NCI-H1436 (cell line): ENCODE data around the gene ATP6V0E2.
A peak's percentile ranks its signal among the peaks of the same experiment; 100 is the strongest.

Source experiments
- DNase-seq: peaks from one replicate; lab custom pipeline; 2025; lab: John Stamatoyannopoulos, UW

ATP6V0E2 gene

DNA sequence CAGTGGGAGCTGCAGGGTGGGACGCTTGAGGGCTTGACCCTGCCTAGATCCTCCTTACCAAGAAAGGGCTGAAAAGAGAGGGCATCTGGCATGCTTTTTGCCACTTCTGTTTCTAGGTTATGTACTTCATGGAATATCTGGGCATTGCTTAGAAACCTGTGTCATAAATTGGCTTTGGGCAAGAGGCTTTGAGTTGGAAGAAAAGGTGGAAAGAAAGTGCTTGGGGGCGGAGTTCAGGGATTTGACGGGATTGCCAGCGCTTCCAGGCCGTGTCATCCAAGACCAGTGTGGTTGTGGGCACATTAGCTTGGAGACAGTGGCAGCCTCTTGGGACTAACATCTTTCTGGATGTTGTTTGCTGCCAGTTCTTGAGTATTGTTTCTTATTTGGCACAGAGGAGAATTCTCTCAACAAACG, 34.8 kb upstream of the ATP6V0E2 start:
- no peak for DNase-seq

DNA sequence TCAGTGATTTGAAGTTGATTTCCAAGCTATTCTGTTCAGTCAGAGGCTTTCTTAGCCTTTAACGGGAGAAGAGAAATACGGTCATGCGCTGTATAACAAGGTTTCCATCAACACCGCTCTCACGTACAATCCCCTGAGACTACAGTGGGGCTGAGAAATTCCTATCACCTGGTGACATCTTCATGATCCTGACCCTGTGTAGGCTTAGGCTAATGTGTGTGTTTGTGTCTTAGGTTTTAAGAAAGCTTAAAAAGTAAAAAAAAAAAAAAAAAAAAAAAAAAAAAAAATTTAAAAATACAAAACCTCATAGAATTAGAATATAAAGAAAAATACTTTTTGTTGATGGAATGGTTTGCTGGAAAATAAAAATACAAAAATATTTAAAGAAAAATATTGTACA, 33.8 kb upstream of the ATP6V0E2 start:
- DNase-seq: no peak

DNA sequence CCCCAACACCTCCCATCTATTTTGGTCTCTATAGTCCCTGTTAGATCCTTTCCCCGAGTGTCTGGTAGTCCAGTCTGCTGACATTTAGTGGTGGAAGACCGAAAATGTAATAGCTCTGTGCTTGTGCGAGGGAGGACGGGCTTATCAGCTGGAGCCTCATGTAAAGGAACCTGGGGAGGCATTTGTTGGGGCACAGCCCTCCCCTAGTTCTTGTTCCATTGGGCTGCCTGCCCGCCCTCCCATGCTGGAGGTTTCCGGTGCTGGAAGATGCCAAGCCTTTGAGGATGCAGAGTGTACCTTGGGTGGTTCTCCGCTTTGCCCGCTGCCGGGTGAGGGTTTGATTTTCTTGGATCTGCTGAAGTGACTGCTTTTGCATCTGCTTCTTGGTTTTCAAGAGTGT, 30.2 kb upstream of the ATP6V0E2 start:
- DNase-seq: no peak

DNA sequence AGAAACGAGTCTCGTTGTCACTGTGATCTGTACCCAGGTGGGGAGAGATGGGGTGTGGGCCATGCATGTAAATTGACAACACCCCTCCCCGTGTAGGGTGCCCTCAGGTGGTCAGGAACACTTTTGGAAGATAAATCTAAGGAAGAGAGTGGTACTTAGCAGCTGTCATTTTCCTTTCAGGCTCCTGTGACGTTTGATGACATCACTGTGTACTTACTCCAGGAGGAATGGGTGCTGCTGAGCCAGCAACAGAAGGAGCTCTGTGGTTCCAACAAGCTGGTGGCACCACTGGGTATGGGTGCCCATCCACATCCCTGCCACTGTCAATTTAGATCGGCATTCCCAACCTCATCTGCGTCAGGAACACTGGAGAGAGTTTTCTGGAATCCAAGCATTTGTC, 29.3 kb upstream of the ATP6V0E2 start:
- DNase-seq: no peak

DNA sequence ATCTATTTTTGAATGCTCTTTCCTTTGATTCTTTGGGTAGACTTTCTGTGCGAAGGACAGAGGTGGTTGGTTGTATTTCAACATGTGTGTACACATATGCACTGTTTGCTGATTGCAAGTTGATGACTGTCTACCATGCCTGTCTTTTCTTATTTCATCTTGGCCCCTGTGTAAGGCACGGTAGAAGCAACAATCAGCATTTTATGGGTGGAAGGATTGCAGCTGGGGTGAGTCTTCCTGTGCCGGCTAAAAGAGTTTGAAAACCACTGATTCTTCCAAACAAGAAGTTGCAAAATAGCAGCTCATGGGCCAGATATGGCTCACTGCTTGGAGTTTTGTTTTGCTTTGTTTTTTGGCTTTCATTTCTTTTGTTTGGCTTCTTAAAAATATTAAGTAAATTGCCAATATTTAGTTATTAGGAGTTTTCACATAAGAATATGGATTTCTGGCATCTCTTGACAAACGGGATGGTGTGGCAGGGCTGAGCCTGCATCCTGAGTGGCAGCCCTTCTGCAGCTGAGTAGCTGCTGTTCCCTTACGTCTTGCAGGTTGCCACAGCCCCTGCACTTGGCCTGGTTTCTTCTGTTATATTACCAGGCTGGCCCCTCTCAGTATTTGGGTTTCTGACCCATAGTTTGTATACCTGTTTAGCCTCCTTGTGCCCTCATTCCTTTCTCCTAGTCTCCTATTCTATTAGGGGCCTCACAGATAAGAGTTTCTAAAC, 28.4 kb upstream of the ATP6V0E2 start:
- DNase-seq: no peak

DNA sequence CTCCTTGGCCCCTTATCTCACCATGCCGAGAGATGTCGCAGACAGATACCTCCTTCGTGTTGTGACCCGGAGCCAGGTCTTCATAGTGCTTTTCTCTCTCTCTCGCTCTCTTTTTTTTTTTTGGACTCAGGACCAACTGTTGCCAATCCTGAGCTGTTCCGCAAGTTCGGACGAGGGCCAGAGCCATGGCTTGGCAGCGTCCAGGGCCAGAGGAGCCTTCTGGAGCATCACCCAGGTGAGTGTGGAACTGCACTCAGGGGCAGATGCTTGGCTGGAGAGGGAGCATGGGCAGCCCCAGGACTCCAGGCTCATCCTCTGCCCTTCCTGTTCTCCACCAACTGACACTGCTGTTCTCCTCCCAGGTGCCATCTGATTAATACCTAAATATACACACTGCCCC, 27.7 kb upstream of the ATP6V0E2 start:
- DNase-seq: no peak

DNA sequence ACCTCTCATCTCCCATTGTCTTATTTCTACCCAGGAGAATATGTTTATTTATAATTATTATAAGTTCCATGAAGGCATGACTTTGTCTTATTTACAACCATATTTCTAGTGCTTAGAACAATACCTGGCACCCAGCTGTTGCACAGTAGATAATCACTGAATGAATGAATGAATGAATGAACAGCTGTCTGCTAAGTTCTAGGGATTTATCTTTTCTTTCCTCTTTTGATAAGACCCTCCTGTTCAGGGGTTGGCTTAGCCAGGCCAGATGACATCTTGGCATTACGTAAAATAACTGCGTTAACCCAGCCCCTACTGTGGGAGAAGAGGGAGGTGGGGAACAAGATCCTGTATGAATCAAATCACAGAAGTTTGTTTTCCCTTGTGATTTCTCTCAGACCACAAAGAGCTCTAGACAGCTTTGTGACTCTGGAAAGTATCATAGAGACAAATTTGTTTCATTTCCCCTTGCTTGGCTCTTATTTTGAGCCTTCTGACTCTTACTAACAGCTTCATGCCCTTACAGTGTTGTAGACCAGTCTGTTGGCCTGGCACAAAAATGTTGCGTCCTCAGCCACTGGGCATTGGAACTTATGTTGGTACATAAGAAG, 27.2 kb upstream of the ATP6V0E2 start:
- no peak for DNase-seq

DNA sequence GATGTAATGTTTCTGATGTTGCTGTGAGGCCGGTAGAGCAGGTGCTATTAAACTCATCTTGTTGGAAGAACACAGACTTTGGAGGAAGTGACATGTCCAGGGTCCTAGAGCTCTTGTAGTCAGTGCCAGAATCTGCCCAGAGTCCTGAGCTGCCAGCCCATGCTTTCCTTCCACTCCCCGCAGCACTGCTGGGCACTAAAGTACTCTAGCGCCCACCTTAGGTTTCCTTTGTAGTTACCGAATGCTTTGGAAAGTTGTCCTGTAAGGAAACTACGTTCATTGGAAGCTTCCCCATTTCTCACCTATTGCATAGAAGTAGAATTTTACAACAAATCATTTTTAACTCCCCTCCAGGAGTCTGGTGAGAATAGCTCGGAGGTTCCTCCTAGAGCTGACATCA, 24.6 kb upstream of the ATP6V0E2 start:
- no peak for DNase-seq

DNA sequence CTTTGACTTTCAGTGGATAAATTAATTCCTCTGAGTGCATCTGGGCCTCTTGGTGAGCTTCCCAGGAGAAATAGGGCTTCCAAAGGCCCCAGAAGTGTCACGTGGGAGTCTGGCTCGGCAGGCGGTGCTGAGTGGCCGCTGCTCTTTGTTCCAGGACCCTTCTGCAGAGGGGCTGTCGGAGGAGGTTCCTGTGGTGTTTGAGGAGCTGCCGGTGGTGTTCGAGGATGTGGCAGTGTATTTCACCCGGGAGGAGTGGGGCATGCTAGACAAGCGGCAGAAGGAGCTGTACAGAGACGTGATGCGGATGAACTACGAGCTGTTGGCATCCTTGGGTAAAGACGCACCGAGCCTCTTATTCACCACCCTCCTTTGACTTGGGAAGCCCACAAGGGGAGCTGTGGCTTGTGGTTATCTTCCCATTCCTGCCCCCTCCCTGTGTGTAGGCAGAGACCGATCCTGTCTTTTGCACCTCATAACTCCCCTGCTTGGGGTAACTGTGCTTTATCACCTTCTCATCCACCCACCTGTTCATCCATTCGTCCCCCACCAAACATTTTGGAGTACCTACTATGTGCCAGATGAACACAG, 23.7 kb upstream of the ATP6V0E2 start:
- DNase-seq: no peak

DNA sequence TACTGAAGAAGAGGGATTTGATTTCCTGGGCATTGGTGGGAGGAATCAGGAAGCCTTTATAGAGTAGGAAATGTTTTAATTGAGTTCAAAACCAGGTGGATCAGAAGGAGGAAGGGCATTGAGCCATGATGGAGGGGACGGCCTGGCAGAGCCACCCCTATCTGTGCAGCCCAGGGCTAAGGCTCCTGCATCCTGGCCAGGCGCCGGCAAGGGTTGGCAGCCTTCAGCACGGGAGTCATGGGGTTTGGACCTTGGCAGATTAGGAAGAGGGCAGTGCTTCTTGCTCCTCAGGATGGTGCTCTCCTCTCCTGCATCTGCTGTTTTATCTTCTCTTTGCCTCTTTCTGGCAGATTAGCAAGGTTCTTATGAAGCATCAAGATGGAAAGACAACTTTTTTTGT, 23.1 kb upstream of the ATP6V0E2 start:
- no peak for DNase-seq

DNA sequence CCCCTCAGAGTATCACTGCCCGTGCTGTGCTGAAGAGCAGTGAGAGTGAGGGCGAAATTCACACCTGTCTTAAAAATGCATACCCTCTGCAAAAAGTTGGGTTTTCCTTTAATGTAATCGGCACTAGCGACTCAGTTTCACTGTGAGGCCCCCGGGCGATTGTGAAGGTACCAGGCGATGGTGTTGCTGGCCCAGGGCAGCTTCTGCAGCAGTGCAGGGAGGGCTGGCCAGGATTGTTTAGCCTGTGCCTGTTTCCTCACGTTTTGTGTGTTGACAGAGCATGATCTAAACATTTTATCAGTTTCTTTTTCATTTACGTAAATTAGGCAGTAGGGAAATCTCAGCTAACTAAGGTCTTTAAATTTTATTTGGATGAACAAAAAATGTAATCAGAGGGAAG, 22.3 kb upstream of the ATP6V0E2 start:
- no peak for DNase-seq

DNA sequence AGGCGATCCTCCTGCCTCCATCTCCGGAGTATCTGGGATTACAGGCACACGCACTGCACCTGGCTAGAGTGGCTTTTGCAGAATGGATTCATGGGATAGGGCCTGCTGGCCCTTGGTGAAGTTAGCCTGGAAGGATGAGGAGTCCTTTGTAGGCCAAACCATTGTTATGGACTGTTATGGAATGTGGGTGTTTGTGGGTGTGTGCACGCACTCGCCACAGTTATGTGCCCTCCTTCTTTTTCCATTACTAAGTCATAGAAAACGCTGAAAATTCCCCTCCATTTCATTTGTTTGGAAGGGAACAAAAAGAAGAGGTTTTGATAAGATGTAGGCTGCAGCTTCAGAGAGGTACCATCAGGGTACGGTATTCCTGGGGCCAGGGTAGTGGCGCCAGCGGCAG, 20.6 kb upstream of the ATP6V0E2 start:
- no peak for DNase-seq

DNA sequence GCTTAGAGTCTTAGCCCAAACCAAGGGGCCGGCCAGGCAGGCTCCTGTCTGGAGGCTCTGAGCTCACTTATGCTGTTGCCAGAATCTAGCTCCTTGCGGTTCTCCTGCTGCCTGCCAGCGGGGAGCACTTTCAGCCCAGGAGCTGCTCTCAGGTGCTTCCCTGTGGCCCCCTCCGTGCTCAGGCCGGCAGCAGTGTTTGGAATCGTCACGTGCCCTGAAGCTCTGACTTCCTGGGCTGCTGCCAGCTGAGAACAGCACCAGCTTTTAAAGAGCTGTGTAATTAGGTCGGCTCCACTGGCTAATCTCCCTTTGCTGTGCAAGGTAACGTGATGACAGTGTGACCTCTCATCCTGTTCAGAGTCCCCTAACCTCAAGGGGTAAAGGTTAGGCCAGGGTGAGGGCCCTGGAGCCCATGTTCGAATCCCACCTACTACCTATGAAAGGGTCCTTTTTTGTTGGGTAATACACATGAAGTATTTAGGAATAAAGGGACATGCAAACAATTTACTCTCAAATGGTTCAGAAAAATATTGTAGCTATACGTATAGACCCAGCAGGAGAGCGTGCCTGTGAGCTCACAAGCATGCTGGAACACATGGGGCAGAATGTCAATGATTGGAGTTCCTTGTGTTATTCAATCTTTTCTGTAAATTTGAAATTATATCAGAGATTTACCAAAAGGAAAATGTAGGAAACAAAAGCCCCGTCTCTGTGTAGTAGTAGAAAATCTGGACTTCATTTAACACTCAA, 19.0 kb upstream of the ATP6V0E2 start:
- peak; percentile 82 for DNase-seq

DNA sequence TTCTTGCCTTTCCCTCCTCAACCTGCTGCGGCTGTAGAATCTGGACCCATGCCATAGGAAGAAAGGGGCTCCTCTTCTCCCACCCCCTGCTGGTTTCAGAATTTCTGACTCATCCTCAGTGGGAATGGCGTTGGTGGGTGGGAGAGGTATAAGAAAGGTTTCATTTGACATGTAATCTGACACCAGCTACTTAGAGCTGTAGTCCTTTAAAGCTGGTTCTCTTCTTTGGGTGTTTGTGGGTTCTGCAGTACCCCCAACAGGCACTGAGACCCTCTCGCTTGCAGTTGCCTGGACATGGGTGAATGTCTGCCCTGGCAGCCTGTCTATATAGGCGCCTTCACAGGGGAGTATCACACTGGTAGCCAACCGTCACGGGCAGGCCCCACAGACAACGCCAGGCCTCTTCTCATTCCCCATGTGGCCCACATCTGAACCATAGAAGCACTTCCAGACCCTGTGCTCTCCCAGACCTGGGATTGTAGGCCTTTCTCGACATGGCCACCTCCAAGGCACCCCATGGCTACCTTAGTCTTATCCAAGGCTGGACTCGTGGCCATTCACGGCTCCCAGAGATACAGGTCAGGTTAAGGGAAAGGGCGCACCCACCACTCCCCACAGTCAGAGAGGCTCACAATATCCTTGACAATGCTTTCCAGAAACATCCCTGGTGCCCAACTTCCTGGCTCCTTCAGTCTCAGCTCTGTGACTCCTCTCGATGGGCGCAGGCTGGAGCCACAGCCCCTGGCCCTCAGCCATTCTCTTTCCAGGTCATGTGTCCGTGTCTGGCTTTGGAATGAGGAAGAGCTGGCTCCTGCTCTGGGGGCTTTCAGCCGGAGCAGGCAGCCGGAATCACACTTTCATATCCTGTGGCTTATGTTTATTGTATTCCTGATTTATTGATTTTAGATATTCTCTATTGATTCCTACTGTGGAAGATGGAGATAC, 18.1 kb upstream of the ATP6V0E2 start:
- no peak for DNase-seq

DNA sequence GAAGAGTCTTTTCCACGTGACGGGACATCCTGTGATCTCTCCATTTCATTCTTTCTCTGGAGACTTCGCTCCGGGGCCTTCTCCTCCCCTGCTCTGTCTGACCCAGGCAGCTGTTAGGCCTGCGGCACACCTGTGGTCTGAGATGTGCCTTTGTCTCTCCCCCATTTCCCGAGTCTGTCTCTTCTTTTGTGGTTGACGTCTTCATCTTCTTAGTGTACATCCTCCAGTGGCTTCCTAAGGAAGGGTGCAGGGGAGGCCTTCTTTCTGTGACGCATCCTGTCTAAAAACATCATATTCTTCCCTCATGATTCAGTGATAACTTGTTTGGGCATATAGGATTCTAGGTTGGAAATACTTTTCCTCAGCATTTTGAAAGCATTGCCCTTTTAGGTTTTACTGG, 17.2 kb upstream of the ATP6V0E2 start:
- DNase-seq: no peak

DNA sequence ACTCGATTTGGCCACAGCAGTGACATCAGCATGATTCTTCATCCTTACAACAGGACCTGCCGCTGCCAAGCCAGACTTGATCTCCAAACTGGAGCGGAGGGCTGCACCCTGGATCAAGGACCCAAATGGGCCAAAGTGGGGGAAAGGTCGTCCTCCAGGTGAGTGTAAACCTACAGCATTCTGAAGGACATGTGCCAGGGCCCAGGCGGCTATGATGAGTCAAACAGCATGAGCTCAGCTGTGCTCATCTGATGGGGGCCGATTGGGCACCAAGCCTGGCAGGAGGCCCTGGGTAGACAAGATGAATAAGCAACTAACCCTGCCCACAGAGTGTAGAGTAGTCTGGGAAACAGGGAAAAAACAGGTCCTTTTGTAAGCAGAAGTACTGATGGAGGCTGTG, 14.4 kb upstream of the ATP6V0E2 start:
- DNase-seq: no peak

DNA sequence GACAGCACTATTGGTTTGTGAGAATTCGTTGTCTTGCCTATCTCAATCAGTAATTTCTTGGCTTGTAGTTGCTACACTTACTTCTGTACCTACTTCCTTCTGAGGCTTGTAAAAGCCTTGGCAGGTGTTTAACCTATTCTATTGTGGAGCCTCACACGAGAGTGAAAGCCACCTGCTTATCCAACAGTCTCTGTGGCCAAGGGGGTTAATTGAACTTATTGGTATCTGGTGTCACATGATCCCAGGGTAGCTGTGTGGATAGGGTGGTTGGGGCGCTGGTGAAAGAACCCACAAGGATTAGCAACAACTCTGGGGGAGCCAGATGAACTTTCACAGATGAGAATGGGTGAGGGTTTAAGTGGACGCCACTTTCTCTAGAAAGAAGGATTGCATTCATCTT, 13.9 kb upstream of the ATP6V0E2 start:
- no peak for DNase-seq

DNA sequence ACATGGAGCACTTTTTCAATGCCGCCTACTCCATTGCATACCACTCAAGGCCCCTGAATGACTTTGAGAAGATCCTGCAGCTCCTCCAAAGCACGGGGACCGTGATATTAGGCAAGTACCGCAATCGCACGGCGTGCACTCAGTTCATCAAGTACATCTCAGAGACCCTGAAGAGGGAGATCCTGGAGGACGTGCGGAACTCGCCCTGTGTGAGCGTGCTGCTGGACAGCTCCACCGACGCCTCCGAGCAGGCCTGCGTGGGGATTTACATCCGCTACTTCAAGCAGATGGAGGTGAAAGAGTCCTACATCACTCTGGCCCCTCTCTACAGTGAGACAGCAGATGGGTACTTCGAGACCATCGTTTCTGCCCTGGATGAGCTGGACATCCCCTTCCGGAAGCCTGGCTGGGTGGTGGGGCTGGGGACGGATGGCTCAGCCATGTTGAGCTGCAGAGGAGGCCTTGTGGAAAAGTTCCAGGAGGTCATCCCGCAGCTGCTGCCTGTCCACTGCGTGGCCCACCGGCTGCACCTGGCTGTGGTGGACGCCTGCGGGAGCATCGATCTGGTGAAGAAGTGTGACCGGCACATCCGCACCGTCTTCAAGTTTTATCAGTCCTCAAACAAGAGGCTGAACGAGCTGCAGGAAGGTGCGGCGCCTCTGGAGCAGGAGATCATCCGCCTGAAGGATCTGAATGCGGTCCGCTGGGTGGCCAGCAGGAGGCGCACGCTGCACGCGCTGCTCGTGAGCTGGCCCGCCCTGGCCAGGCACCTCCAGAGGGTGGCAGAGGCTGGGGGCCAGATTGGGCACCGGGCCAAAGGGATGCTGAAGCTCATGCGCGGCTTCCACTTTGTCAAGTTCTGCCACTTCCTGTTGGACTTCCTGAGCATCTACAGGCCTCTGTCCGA, 12.7 kb upstream of the ATP6V0E2 start:
- no peak for DNase-seq

DNA sequence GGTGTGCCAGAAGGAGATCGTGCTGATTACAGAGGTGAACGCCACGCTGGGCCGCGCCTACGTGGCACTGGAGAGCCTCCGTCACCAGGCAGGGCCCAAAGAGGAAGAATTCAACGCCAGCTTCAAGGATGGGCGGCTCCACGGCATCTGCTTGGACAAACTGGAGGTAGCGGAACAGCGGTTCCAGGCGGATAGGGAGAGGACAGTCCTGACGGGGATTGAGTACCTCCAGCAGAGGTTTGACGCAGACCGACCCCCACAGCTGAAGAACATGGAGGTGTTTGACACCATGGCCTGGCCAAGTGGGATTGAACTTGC, 12.1 kb upstream of the ATP6V0E2 start:
- no peak for DNase-seq

DNA sequence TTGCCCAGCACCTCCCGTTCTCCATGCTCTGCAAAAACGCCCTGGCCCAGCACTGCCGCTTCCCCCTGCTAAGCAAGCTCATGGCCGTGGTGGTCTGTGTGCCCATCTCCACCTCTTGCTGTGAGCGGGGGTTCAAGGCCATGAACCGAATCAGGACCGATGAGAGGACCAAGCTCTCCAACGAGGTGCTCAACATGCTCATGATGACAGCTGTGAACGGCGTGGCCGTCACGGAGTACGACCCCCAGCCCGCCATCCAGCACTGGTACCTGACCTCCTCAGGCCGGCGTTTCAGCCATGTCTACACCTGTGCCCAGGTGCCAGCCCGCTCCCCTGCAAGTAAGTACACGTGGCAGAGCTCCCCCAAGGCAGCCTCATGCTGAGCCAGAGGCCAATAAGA, 11.6 kb upstream of the ATP6V0E2 start:
- DNase-seq: no peak

DNA sequence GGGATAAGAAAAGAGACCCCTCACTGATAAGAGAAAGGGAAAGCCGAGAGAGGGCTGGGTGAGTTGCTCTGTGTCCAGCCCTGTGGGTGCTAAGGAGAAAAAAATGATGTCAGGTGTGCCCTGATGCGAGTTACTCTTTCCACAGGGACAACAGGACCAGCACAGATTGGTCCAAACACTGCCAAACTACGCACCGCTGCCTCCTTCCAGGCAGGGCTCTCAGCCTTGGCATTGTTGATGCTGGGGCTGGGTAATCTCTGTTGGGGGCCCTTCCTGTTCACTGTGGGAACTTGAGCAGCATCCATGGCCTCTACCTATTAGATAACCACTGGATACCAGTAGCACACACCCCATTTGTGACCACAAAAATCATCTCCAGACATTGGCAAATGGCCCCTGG, 10.3 kb upstream of the ATP6V0E2 start:
- DNase-seq: no peak
